NT2/D1 (cell line): Measurements from ENCODE around the gene DDX24.

Experiments used
- SUZ12 ChIP-seq: IDR thresholded peaks from 2 replicates; pipeline ENCODE4 v1.6.1; 2011; ENCODE audit not compliant: insufficient read length, insufficient read depth; ENCODE audit errors: extremely low read depth
- YY1 ChIP-seq: IDR thresholded peaks from 2 replicates; pipeline ENCODE4 v1.6.1; 2011; ENCODE audit not compliant: insufficient read length, insufficient read depth
- ZNF274 ChIP-seq: IDR thresholded peaks from 2 replicates; pipeline ENCODE4 v1.6.1; 2011; ENCODE audit warnings: mild to moderate bottlenecking, low read depth, low read length

- TF ChIP-seq YY1: no peak
- no peak for TF ChIP-seq ZNF274
- no peak for TF ChIP-seq SUZ12
Observed at GRCh38 chr14:94026889-94027469, 54.0 kb downstream of the DDX24 start.
